GM18867 (cell line): ENCODE results near the gene OTOP3.

Experiments
- ATAC-seq: cut with Tn5 transposase; IDR thresholded peaks from one replicate; pipeline ENCODE4 v1.9.1; 2021; ENCODE audit warnings: mild to moderate bottlenecking, moderate library complexity; ENCODE audit not compliant: unreplicated experiment

Gene OTOP3

GRCh38 chr17:74938194-74938950 lies 2.7 kb downstream of the OTOP3 start:
- ATAC-seq, result no peak

- no peak for ATAC-seq
These were observed 3.8 kb downstream of the OTOP3 start for GRCh38 chr17:74939534-74939933.

- ATAC-seq, result no peak
These were observed 5.5 kb downstream of the OTOP3 start for GRCh38 chr17:74941128-74941725.

GRCh38 chr17:74943808-74944522 lies 8.3 kb downstream of the OTOP3 start:
- ATAC-seq, result no peak

- ATAC-seq, result peak; percentile 57
These were observed 9.8 kb downstream of the OTOP3 start for GRCh38 chr17:74945543-74945942.

- no peak for ATAC-seq
These were observed 10.9 kb downstream of the OTOP3 start for GRCh38 chr17:74946641-74947040.

GRCh38 chr17:74947041-74947754 lies 11.5 kb downstream of the OTOP3 start:
- no peak for ATAC-seq

- ATAC-seq, result no peak
These were observed 13.9 kb downstream of the OTOP3 start for GRCh38 chr17:74949455-74950115.

- ATAC-seq, result no peak
These were observed 14.5 kb downstream of the OTOP3 start for GRCh38 chr17:74950207-74950606.

- no peak for ATAC-seq
These were observed 15.4 kb downstream of the OTOP3 start for GRCh38 chr17:74951065-74951464.

- no peak for ATAC-seq
These were observed 16.2 kb downstream of the OTOP3 start for GRCh38 chr17:74951680-74952421.

GRCh38 chr17:74952431-74953133 lies 16.9 kb downstream of the OTOP3 start:
- no peak for ATAC-seq

GRCh38 chr17:74953134-74953687 lies 17.5 kb downstream of the OTOP3 start:
- ATAC-seq, result no peak

- ATAC-seq, result no peak
These were observed 18.4 kb downstream of the OTOP3 start for GRCh38 chr17:74954115-74954514.

- no peak for ATAC-seq
These were observed 19.1 kb downstream of the OTOP3 start for GRCh38 chr17:74954665-74955421.

GRCh38 chr17:74956093-74956492 lies 20.4 kb downstream of the OTOP3 start:
- ATAC-seq, result no peak

- no peak for ATAC-seq
These were observed 22.4 kb downstream of the OTOP3 start for GRCh38 chr17:74957935-74958740.
